ENCODE measurements around the gene PNRC1. TPM values are rescaled to one million over a fixed set of nuclear protein-coding genes. Genes with fewer than 3 reads are reported as not detected.

Gene PNRC1
- total RNA-seq, 1 experiment from 2014 or later, result 66.9 TPM

DNA sequence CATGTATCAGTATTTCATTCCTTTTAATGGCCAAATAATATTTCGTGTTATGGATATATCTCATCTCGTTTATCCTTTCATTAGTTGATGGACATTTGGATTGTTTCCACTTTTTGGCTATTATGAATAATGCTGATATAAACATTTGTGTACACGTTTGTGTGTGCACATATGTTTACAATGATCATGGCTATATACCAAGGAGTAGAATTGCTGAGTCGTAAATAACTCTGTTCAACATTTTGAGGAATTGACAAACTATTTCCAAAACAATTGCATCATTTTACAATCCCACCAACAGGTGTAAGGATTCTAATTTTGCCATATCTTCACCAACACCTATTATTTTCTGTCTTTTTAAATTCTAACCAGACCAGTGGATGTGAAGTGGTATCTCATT is 26.3 kb upstream of the PNRC1 start:
- no peak for TF ChIP-seq EZH2 (IDR thresholded peaks at IDR 0.05; ENCODE audit: low read depth)
- TF ChIP-seq, protein P1, sequence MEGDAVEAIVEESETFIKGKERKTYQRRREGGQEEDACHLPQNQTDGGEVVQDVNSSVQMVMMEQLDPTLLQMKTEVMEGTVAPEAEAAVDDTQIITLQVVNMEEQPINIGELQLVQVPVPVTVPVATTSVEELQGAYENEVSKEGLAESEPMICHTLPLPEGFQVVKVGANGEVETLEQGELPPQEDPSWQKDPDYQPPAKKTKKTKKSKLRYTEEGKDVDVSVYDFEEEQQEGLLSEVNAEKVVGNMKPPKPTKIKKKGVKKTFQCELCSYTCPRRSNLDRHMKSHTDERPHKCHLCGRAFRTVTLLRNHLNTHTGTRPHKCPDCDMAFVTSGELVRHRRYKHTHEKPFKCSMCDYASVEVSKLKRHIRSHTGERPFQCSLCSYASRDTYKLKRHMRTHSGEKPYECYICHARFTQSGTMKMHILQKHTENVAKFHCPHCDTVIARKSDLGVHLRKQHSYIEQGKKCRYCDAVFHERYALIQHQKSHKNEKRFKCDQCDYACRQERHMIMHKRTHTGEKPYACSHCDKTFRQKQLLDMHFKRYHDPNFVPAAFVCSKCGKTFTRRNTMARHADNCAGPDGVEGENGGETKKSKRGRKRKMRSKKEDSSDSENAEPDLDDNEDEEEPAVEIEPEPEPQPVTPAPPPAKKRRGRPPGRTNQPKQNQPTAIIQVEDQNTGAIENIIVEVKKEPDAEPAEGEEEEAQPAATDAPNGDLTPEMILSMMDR (conservative IDR thresholded peaks at IDR 0.05), result no peak
- H3K4me2 ChIP-seq, result no peak overlapping the region
- intact Hi-C loops (cut with micrococcal nuclease; ENCODE audit: unreplicated experiment), result no loop called here
- no peak overlapping the region for H3K4me3 ChIP-seq
- ChIA-PET POLR2A (ENCODE audit: unreplicated experiment) (no interaction called here), CTCF (no interaction called here)
- H3K9me3 ChIP-seq (ENCODE audit: insufficient read depth, low read depth), result no peaks in the 10 kb centered on the region
- no peaks in the 10 kb centered on the region for H3K9me2 ChIP-seq (ENCODE audit: insufficient read depth)
- no peaks in the 10 kb centered on the region for H3K27me3 ChIP-seq (ENCODE audit: insufficient read depth, low read depth)
- no peaks in the 10 kb centered on the region for H3K4me1 ChIP-seq (replicated peaks; ENCODE audit: insufficient read depth)
- no peaks in the 10 kb centered on the region for H4K20me1 ChIP-seq (ENCODE audit: insufficient read depth)
- H3F3A ChIP-seq (ENCODE audit: insufficient read depth, low read depth), result no peaks in the 10 kb centered on the region
- no peak overlapping the region for H3K27ac ChIP-seq
- no peaks in the 10 kb centered on the region for H3K36me3 ChIP-seq (ENCODE audit: low read depth)
- no peaks in the 10 kb centered on the region for H3K79me2 ChIP-seq (ENCODE audit: low read depth)
- no TSS peak for BruUV-seq (replicated peaks)
- no peak overlapping the region for H2AFZ ChIP-seq
- no peak for DNase-seq

DNA sequence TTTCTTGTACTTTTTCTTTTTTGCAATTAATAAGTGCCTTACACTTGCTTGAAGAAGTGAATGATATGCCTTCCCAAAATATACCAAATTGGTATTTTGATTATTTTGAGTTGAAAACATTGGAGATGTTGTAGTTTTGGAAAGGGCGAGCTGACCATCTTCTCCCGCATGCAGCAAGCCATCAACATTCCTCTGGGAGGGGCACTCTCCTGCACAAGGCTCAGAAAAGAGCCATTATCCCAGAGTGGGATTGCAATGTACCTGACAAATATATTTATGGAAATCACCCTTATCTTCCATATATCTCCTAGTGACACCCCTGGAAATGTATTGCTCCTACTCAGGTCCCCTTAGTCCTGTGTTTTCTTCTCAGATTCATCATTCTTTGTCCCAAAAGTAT is 22.8 kb upstream of the PNRC1 start:
- H3K4me1 ChIP-seq (replicated peaks; ENCODE audit: insufficient read depth), result no peaks in the 10 kb centered on the region
- no peaks in the 10 kb centered on the region for H3K36me3 ChIP-seq (ENCODE audit: low read depth)
- BruUV-seq (replicated peaks), result no TSS peak
- intact Hi-C loops (cut with micrococcal nuclease; ENCODE audit: unreplicated experiment), result no loop called here
- H3K27ac ChIP-seq, result no peak overlapping the region
- H2AFZ ChIP-seq, result no peak overlapping the region
- H4K20me1 ChIP-seq (ENCODE audit: insufficient read depth), result no peaks in the 10 kb centered on the region
- no peaks in the 10 kb centered on the region for H3K27me3 ChIP-seq (ENCODE audit: insufficient read depth, low read depth)
- no peaks in the 10 kb centered on the region for H3F3A ChIP-seq (ENCODE audit: insufficient read depth, low read depth)
- DNase-seq, result no peak
- POLR2A ChIA-PET (ENCODE audit: unreplicated experiment), result no interaction called here
- H3K9me2 ChIP-seq (ENCODE audit: insufficient read depth), result no peaks in the 10 kb centered on the region
- no peaks in the 10 kb centered on the region for H3K9me3 ChIP-seq (ENCODE audit: insufficient read depth, low read depth)
- TF ChIP-seq, protein P1 (conservative IDR thresholded peaks at IDR 0.05), result no peak
- no peak for TF ChIP-seq EZH2 (IDR thresholded peaks at IDR 0.05; ENCODE audit: low read depth)
- H3K4me2 ChIP-seq, result no peak overlapping the region
- no peak overlapping the region for H3K4me3 ChIP-seq
- CTCF ChIA-PET, result no interaction called here
- H3K79me2 ChIP-seq (ENCODE audit: low read depth), result no peaks in the 10 kb centered on the region

DNA sequence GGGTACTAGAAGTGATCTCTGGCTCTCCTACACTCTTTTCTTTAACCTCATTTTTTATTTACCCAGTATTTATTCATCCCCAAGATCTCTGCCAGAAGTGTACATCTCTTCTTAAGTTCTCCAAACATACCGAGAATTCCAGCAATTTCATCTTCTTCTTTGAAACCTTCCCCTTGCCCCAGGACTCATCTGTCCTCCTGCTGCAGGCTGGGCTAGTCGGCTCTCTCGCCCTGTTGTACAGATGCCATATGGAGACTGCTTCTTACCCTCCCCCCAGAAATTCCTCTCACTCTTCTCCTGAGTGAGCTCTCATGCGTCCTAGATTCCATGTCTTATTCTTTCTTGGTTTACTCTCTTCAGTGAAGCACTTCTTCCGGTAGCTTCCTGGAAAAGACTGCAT is 21.9 kb upstream of the PNRC1 start:
- H3K27me3 ChIP-seq (ENCODE audit: insufficient read depth, low read depth), result no peaks in the 10 kb centered on the region
- H3K9me3 ChIP-seq (ENCODE audit: insufficient read depth, low read depth), result no peaks in the 10 kb centered on the region
- no TSS peak for BruUV-seq (replicated peaks)
- TF ChIP-seq EZH2 (IDR thresholded peaks at IDR 0.05; ENCODE audit: low read depth), result no peak
- TF ChIP-seq, protein P1 (conservative IDR thresholded peaks at IDR 0.05), result no peak
- H3K4me2 ChIP-seq, result no peak overlapping the region
- H3K36me3 ChIP-seq (ENCODE audit: low read depth), result no peaks in the 10 kb centered on the region
- no peaks in the 10 kb centered on the region for H3K4me1 ChIP-seq (replicated peaks; ENCODE audit: insufficient read depth)
- ChIA-PET CTCF (no interaction called here), POLR2A (ENCODE audit: unreplicated experiment) (no interaction called here)
- no peak overlapping the region for H2AFZ ChIP-seq
- no peak overlapping the region for H3K4me3 ChIP-seq
- H3K27ac ChIP-seq, result no peak overlapping the region
- H3F3A ChIP-seq (ENCODE audit: insufficient read depth, low read depth), result no peaks in the 10 kb centered on the region
- H4K20me1 ChIP-seq (ENCODE audit: insufficient read depth), result no peaks in the 10 kb centered on the region
- DNase-seq, result no peak
- intact Hi-C loops (cut with micrococcal nuclease; ENCODE audit: unreplicated experiment), result no loop called here
- no peaks in the 10 kb centered on the region for H3K79me2 ChIP-seq (ENCODE audit: low read depth)
- H3K9me2 ChIP-seq (ENCODE audit: insufficient read depth), result no peaks in the 10 kb centered on the region

Measured in PC-9 (cell line).